Measurements from ENCODE around the gene ERI3. TPM values are rescaled to one million over a fixed set of nuclear protein-coding genes. Genes with fewer than 3 reads are reported as not detected.

ERI3 gene
- total RNA-seq, 4 donors from 2014 or later: 11.2 to 30.4 (median 20.8) TPM

DNA sequence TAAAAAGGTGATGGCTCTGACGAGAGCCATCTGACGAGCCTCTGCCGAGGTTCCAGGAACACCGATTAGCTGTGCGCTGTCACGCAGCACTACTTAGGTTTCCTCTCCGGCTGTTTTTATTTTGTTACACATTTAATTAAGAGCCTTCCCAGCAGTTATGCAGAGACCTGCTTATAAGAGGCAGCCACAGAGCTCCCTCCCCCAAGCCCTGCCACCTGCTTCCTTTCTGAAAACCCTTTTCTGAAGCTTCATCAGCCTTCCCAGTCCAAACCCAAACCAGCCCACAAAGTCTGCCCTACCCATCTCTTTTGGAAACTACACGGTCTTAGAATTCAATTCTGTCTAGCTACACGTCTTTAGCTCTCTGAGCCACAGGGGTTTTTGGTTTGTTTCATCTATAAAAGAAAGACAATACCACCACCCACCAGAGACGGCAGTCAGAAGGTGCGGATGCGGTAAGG, 49.1 kb downstream of the ERI3 start:
- 78 to 84% methylated on average over 10 to 12 of the region's 12 CpGs for WGBS, 2 donors (ENCODE audit: low coverage in 1 of 2)
- in situ Hi-C loops (cut with MboI; ENCODE audit: low pct_ligation_motif_present in 1 of 4, low pct_unique_long_range_greater_than_20kb in 1 of 4, low sequenced_read_pairs in 3 of 4): loop anchor here in 1 of 4 donors (25.0 kb wide), 1 partner anchor 94 kb away; the partner anchor contains the start of gene DMAP1
- intact Hi-C loops (cut with DNase I; ENCODE audit: low total_unique reads): no loop called here
- TF ChIP-seq, protein P1, sequence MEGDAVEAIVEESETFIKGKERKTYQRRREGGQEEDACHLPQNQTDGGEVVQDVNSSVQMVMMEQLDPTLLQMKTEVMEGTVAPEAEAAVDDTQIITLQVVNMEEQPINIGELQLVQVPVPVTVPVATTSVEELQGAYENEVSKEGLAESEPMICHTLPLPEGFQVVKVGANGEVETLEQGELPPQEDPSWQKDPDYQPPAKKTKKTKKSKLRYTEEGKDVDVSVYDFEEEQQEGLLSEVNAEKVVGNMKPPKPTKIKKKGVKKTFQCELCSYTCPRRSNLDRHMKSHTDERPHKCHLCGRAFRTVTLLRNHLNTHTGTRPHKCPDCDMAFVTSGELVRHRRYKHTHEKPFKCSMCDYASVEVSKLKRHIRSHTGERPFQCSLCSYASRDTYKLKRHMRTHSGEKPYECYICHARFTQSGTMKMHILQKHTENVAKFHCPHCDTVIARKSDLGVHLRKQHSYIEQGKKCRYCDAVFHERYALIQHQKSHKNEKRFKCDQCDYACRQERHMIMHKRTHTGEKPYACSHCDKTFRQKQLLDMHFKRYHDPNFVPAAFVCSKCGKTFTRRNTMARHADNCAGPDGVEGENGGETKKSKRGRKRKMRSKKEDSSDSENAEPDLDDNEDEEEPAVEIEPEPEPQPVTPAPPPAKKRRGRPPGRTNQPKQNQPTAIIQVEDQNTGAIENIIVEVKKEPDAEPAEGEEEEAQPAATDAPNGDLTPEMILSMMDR (IDR thresholded peaks at IDR 0.05): no peak
- TF ChIP-seq POLR2AphosphoS5 (IDR thresholded peaks at IDR 0.05) (no peak), EP300 (IDR thresholded peaks at IDR 0.05; ENCODE audit: low read depth) (no peak), POLR2A (IDR thresholded peaks at IDR 0.05) (no peak)
- Histone ChIP-seq H3K27ac (no peak overlapping the region), H3K4me3 (no peak overlapping the region), H3K36me3 (peaks cover 0 to 13% (median 4%) of the 10 kb centered on the region in 4 donors), H3K9me3 (no peaks in the 10 kb centered on the region), H3K4me1 (no peaks in the 10 kb centered on the region), H3K27me3 (no peaks in the 10 kb centered on the region)
- no peak for DNase-seq

DNA sequence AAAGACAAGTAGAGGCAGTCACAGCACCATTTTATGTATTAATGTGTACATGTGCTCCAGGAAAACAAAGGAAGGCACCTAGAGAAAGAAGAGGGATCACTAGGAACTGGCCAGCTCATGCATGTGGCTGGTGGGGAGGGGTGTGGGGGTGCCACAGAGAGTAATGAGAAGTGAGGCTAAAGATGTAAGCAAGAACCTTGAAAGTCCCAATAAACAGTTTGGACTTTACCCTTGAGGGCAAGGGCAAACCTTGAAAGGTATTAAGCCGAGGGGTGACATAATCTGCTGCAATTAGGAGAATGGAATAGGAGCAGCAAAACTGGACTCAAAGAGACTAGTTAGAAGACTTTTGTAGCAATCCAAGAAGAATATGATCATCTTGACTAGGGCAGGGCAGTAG, 51.5 kb downstream of the ERI3 start:
- no peak overlapping the region for H3K4me3 ChIP-seq
- no peak overlapping the region for H3K27ac ChIP-seq
- no peaks in the 10 kb centered on the region for H3K4me1 ChIP-seq
- no peak for DNase-seq
- peaks cover 0 to 11% (median 4%) of the 10 kb centered on the region in 4 donors for H3K36me3 ChIP-seq
- intact Hi-C loops (cut with DNase I; ENCODE audit: low total_unique reads) (no loop called here), in situ Hi-C loops (cut with MboI; ENCODE audit: low pct_ligation_motif_present in 1 of 4, low pct_unique_long_range_greater_than_20kb in 1 of 4, low sequenced_read_pairs in 3 of 4) (loop anchor here in 1 of 4 donors (25.0 kb wide), 1 partner anchor 91 kb away; the partner anchor contains the start of gene DMAP1)
- 78 to 85% methylated on average over 1 of the region's 1 CpG for WGBS, 2 donors (ENCODE audit: low coverage in 1 of 2)
- TF ChIP-seq POLR2AphosphoS5 (IDR thresholded peaks at IDR 0.05) (no peak), POLR2A (IDR thresholded peaks at IDR 0.05) (no peak), EP300 (IDR thresholded peaks at IDR 0.05; ENCODE audit: low read depth) (no peak)
- TF ChIP-seq, protein P1 (IDR thresholded peaks at IDR 0.05): no peak
- no peaks in the 10 kb centered on the region for H3K27me3 ChIP-seq
- H3K9me3 ChIP-seq: no peaks in the 10 kb centered on the region

DNA sequence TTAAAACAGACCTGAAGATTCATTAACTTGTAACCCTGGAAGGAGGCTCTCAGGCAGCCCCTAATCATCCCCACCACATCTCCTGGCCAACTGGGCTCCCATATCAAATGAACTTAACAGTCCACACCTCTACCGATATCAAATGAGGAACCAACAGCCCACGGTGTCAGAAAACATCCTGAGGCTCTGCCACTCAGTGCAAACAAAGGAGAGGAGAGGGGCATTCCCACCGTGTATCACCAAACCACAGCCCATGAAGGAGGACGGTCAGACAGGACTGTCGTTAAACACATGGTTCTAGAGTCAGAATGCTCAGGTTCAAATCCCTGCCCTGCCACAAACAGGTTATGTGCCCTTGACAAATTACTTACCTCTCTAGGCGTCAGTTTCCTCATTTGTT, 52.5 kb downstream of the ERI3 start:
- TF ChIP-seq POLR2AphosphoS5 (IDR thresholded peaks at IDR 0.05) (no peak), POLR2A (IDR thresholded peaks at IDR 0.05) (no peak), EP300 (IDR thresholded peaks at IDR 0.05; ENCODE audit: low read depth) (no peak)
- TF ChIP-seq, protein P1 (IDR thresholded peaks at IDR 0.05): no peak
- Histone ChIP-seq H3K9me3 (no peaks in the 10 kb centered on the region), H3K36me3 (peaks cover 0 to 7% (median 3%) of the 10 kb centered on the region in 4 donors), H3K4me3 (no peak overlapping the region), H3K4me1 (no peaks in the 10 kb centered on the region), H3K27ac (no peak overlapping the region), H3K27me3 (no peaks in the 10 kb centered on the region)
- no peak for DNase-seq
- WGBS, 2 donors (ENCODE audit: low coverage in 1 of 2): 78% methylated on average over 6 of the region's 6 CpGs; no CpG with 5 or more reads in 1 of the 2 donors
- intact Hi-C loops (cut with DNase I; ENCODE audit: low total_unique reads): no loop called here
- in situ Hi-C loops (cut with MboI; ENCODE audit: low pct_ligation_motif_present in 1 of 4, low pct_unique_long_range_greater_than_20kb in 1 of 4, low sequenced_read_pairs in 3 of 4): loop anchor here in 1 of 4 donors (25.0 kb wide), 1 partner anchor 90 kb away; the partner anchor contains the start of gene DMAP1

DNA sequence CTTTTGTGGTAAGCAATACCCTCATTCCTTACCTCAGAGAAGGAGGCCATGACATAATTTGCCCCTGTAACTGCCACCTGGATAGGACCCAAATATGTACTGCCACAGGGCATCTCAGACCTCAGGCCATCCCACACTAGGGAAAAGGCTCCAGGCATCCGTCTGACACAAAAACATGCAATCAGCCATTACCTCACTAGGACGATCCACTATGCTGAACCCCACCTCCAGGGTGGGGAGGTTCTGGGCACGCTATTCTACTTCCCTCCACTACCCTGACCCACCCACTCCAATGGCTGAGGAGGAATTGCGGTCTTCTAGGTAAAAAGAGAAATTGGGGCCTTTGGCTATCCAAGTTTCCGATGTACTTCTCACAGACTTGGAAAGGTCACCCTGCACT, 53.6 kb downstream of the ERI3 start:
- H3K9me3 ChIP-seq: no peaks in the 10 kb centered on the region
- TF ChIP-seq POLR2AphosphoS5 (IDR thresholded peaks at IDR 0.05) (no peak), POLR2A (IDR thresholded peaks at IDR 0.05) (no peak), EP300 (IDR thresholded peaks at IDR 0.05; ENCODE audit: low read depth) (no peak)
- TF ChIP-seq, protein P1 (IDR thresholded peaks at IDR 0.05): no peak
- no peaks in the 10 kb centered on the region for H3K4me1 ChIP-seq
- no peak for DNase-seq
- no peak overlapping the region for H3K27ac ChIP-seq
- intact Hi-C loops (cut with DNase I; ENCODE audit: low total_unique reads) (no loop called here), in situ Hi-C loops (cut with MboI; ENCODE audit: low pct_ligation_motif_present in 1 of 4, low pct_unique_long_range_greater_than_20kb in 1 of 4, low sequenced_read_pairs in 3 of 4) (loop anchor here in 1 of 4 donors (25.0 kb wide), 1 partner anchor 89 kb away; the partner anchor contains the start of gene DMAP1)
- H3K36me3 ChIP-seq: peaks cover 0 to 6% (median 0%) of the 10 kb centered on the region in 4 donors
- no peaks in the 10 kb centered on the region for H3K27me3 ChIP-seq
- WGBS, 2 donors (ENCODE audit: low coverage in 1 of 2): 94 to 100% methylated on average over 1 to 5 of the region's 5 CpGs
- no peak overlapping the region for H3K4me3 ChIP-seq
